Right lobe of liver (tissue), 4 donors: Measurements from ENCODE around the gene PLXNA2.

Experiments
- CTCF ChIP-seq, 4 donors: fragments of 200-600 bp in 3 of 4; fragments of 450-650 bp in 1 of 4; IDR thresholded peaks; one replicate each; pipeline versions ENCODE4 v1.5.1 to v1.8.0; 2016 to 2022; ENCODE audit warnings: antibody characterized with exemption in 4 of 4, mild to moderate bottlenecking in 2 of 4
- POLR2A ChIP-seq: fragments of 450-650 bp; IDR thresholded peaks from one replicate; pipeline ENCODE4 v1.6.1; 2017; ENCODE audit warnings: antibody characterized with exemption, mild to moderate bottlenecking
- donor health status: DM: no; HTN: no; CAD: no.
- donor health status: DM: no; HTN: no; CAD: no.
- donor health status: DM: no; HTN: yes; CAD: no.

- TF ChIP-seq CTCF (IDR thresholded peaks at IDR 0.05) (no peak), POLR2A (no peak)
Observed at GRCh38 chr1:208141610-208142192, 102.5 kb downstream of the PLXNA2 start.
